Endothelial cell (in vitro differentiated cells): ENCODE data around the gene MCHR1. TPM values are rescaled to one million over a fixed set of nuclear protein-coding genes. Genes with fewer than 3 reads are reported as not detected.

ENCODE experiments used
- DNase-seq: peaks from one replicate; pipeline ENCODE4 v3.0.0; 2021; ENCODE audit warnings: low spot score
- H3K27ac Mint-ChIP-seq: one replicate; pipeline ENCODE4 v1.8.0; 2021; ENCODE audit warnings: mixed read lengths, inconsistent platforms; ENCODE audit not compliant: unreplicated experiment
- H3K27me3 Mint-ChIP-seq: one replicate; pipeline ENCODE4 v1.8.0; 2021; ENCODE audit warnings: mild to moderate bottlenecking, moderate library complexity, mixed read lengths, inconsistent platforms; ENCODE audit not compliant: unreplicated experiment
- H3K36me3 Mint-ChIP-seq: one replicate; pipeline ENCODE4 v1.8.0; 2021; ENCODE audit warnings: mild to moderate bottlenecking, low read depth, mixed read lengths, inconsistent platforms; ENCODE audit not compliant: unreplicated experiment
- H3K4me1 Mint-ChIP-seq: one replicate; pipeline ENCODE4 v1.8.0; 2021; ENCODE audit warnings: mild to moderate bottlenecking, mixed read lengths, inconsistent platforms; ENCODE audit not compliant: unreplicated experiment
- H3K4me3 Mint-ChIP-seq: one replicate; pipeline ENCODE4 v1.8.0; 2021; ENCODE audit warnings: mild to moderate bottlenecking, mixed read lengths, inconsistent platforms; ENCODE audit not compliant: unreplicated experiment
- H3K9me3 Mint-ChIP-seq: one replicate; pipeline ENCODE4 v1.8.0; 2021; ENCODE audit warnings: mixed read lengths, inconsistent platforms; ENCODE audit not compliant: unreplicated experiment
- total RNA-seq: library from RNA; stranded (reverse); fragmentation: NEBNext Ultra II Directional; extraction: Animal tissue kit (Norgen Biotek cat#: 25700); gene quantifications from one replicate; pipeline ENCODE4 v1.2.1, GENCODE V29; 2021; ENCODE audit not compliant: unreplicated experiment
- TF ChIP-seq, protein P1 (sequence below): fragments of 200-600 bp; sonication (generic); IDR thresholded peaks from one replicate; pipeline ENCODE4 v1.5.0; 2021; ENCODE audit warnings: antibody characterized with exemption; ENCODE audit not compliant: unreplicated experiment

The MCHR1 gene
- total RNA-seq, 1 donor from 2014 or later, result 6.6 TPM

DNA sequence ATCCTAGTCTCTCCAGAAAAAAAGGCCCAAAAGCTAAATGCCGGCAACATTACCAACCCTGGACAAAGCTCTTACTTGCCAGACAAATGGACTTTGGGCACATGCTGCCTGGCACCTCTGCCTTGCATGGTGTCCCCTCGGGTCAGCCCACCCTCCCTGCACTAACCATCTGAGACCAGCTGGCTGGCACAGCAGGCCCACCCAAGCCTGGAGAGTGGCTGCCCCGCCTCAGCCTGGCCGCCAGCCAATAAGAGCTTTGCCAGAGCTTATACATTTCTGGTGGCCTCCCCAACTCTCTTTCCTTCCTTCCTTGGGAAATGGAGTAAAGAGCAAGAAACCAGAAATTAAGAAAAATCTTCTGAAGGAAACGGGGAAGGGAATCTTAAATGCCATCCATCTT lies 24.5 kb downstream of the MCHR1 start:
- no peak overlapping the region for H3K27ac Mint-ChIP-seq
- TF ChIP-seq, protein P1, sequence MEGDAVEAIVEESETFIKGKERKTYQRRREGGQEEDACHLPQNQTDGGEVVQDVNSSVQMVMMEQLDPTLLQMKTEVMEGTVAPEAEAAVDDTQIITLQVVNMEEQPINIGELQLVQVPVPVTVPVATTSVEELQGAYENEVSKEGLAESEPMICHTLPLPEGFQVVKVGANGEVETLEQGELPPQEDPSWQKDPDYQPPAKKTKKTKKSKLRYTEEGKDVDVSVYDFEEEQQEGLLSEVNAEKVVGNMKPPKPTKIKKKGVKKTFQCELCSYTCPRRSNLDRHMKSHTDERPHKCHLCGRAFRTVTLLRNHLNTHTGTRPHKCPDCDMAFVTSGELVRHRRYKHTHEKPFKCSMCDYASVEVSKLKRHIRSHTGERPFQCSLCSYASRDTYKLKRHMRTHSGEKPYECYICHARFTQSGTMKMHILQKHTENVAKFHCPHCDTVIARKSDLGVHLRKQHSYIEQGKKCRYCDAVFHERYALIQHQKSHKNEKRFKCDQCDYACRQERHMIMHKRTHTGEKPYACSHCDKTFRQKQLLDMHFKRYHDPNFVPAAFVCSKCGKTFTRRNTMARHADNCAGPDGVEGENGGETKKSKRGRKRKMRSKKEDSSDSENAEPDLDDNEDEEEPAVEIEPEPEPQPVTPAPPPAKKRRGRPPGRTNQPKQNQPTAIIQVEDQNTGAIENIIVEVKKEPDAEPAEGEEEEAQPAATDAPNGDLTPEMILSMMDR, result no peak
- peaks cover 1% of the 10 kb centered on the region for H3K27me3 Mint-ChIP-seq
- peaks cover 11% of the 10 kb centered on the region for H3K36me3 Mint-ChIP-seq
- no peaks in the 10 kb centered on the region for H3K4me1 Mint-ChIP-seq
- DNase-seq, result no peak
- H3K4me3 Mint-ChIP-seq, result no peak overlapping the region
- H3K9me3 Mint-ChIP-seq, result peaks cover 3% of the 10 kb centered on the region

DNA sequence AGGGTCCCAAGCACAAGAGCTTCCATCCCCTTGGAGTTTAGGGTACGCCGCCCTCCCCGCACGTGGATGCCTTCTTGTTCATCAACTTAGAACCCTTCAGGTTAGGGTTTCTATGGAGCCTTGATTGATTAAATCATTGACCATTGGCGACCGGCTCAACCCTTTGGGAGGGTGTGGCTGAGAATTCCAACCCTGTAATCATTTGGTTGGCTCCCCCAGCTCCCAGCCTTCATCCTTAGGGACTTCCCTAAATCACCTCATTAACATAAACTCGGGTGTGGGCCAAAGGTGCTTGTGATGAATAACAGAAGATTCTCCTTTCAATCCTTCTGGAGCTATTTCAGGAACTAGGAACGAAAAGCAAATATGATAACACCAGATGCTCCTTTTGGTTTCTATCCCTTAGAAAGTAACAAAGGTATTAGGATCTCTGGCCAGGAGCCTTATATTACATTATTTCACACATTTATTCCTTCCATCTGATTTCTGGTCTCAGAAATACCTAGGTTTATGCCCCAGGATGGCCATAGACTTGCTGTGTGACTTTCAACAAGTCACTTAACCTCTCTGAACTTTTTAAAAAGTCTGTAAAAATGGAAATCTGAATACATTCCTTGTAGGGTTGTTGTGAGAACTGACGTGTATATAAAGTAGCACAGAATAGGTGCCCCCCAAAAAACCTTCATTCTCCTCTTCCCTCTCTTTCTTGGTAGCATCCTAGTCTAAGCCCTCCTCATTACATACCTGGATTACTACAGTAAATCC lies 26.8 kb downstream of the MCHR1 start:
- Mint-ChIP-seq H3K4me3 (no peak overlapping the region), H3K36me3 (peaks cover 11% of the 10 kb centered on the region), H3K27ac (no peak overlapping the region), H3K27me3 (peaks cover 1% of the 10 kb centered on the region), H3K9me3 (peaks cover 3% of the 10 kb centered on the region), H3K4me1 (peaks cover 5% of the 10 kb centered on the region)
- no peak for DNase-seq
- TF ChIP-seq, protein P1, result no peak

DNA sequence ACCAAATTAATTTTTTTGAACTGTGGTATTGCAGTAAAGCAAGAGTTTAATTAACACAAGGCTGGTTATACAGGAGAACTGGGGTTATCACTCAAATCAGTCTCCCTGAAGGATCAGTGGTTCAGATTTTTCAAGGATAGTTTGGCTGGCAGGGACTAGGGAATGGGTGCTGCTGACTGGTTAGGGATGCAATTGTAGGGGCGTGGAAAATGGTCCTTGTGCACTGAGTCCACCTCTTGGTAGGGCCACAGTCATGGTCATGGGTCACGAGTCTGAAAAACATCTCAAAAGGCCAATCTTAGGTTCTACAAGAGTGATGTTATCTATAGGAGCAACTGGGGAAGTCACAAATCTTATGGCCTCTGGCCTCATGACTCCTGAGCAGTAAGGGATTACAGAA lies 27.9 kb downstream of the MCHR1 start:
- Mint-ChIP-seq H3K27ac (no peak overlapping the region), H3K9me3 (peaks cover 3% of the 10 kb centered on the region), H3K27me3 (peaks cover 3% of the 10 kb centered on the region), H3K4me1 (peaks cover 9% of the 10 kb centered on the region), H3K36me3 (peaks cover 11% of the 10 kb centered on the region), H3K4me3 (no peak overlapping the region)
- TF ChIP-seq, protein P1, result no peak
- DNase-seq, result no peak

DNA sequence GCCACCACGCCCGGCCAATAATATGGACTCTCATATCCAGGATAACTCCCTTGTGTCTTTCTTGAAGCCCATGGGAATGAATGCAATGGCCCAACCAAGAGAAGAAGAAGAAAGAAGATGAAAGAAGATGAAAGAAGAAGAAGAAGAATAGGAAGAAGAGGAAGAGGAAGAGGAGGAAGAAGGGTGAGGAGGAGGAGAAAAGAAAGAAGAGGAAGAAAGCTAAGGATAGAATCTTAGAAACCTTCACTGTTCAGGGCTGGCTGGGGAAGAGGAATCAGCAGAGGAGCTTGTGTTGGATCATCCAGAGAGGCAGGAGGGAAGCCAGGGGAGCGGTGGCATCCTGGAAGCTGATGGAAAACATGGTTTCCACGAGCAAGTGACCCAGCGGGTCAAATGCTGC lies 28.9 kb downstream of the MCHR1 start:
- peaks cover 9% of the 10 kb centered on the region for H3K36me3 Mint-ChIP-seq
- H3K4me1 Mint-ChIP-seq, result peaks cover 9% of the 10 kb centered on the region
- DNase-seq, result no peak
- H3K27me3 Mint-ChIP-seq, result peaks cover 2% of the 10 kb centered on the region
- H3K27ac Mint-ChIP-seq, result no peak overlapping the region
- TF ChIP-seq, protein P1, result no peak
- no peaks in the 10 kb centered on the region for H3K9me3 Mint-ChIP-seq
- no peak overlapping the region for H3K4me3 Mint-ChIP-seq

DNA sequence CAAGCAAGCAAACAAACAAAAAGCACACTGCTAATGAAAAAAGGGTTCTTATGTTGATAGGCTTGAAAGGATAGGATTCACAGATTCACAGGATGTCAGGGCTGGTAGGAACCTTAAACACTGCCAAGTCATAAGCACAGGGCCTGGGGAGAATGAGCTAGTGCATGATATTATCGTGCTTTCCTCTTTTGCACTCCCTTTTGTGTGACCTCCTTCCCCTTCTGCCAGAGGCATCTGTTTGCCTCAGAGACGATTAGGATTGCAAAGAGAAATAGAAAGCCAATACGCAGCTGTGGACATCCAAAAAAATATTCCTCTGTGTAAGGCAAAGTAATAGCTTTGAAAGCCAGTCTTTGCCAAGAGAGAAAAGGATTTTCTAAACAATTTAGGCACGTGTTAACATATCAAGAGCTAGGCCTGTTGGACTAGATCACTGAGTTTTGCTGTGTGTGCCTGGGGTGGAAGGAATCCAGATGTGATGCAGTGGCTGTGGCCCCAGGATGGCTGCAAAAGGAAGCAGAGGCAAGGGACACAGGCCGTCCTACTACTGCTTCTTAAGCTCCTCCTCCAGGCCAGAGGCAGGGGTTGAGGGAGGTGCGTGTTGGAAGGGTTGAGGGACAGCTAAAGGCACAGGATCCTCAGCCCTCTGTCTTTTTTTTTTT lies 30.6 kb downstream of the MCHR1 start:
- no peak for DNase-seq
- Mint-ChIP-seq H3K27ac (peak overlapping the region; percentile 42), H3K36me3 (peaks cover 8% of the 10 kb centered on the region), H3K27me3 (peaks cover 2% of the 10 kb centered on the region), H3K9me3 (no peaks in the 10 kb centered on the region), H3K4me1 (peaks cover 13% of the 10 kb centered on the region), H3K4me3 (no peak overlapping the region)
- TF ChIP-seq, protein P1, result no peak
